SK-N-SH treated with all-trans-retinoic acid at 6 μM for 48 hours (cell line): ENCODE measurements around the gene GHRHR.

ENCODE experiments used
- ARNTL ChIP-seq: fragments of 450-650 bp; formaldehyde crosslinking; IDR thresholded peaks from 2 replicates; pipeline ENCODE4 v1.5.0; 2020; ENCODE audit warnings: low read depth, mild to moderate bottlenecking, moderate library complexity, borderline replicate concordance
- CREB5 ChIP-seq: fragments of 250-450 bp; sonication (Bioruptor Pico); IDR thresholded peaks from 2 replicates; pipeline ENCODE4 v1.5.1; 2020; ENCODE audit warnings: low read depth, mild to moderate bottlenecking, moderate library complexity
- ESRRG ChIP-seq: fragments of 250-450 bp; sonication (Bioruptor Pico); IDR thresholded peaks from 2 replicates; pipeline ENCODE4 v1.6.1; 2021; ENCODE audit warnings: mild to moderate bottlenecking
- GLIS3 ChIP-seq: fragments of 250-450 bp; sonication (Bioruptor Pico); IDR thresholded peaks from 2 replicates; pipeline ENCODE4 v1.5.0; 2020; ENCODE audit warnings: mild to moderate bottlenecking, moderate library complexity
- OSR1 ChIP-seq: fragments of 250-450 bp; sonication (Bioruptor Pico); IDR thresholded peaks from 2 replicates; pipeline ENCODE4 v1.8.0; 2022; ENCODE audit warnings: moderate library complexity, mild to moderate bottlenecking, inconsistent platforms
- PATZ1 ChIP-seq: fragments of 250-450 bp; sonication (Bioruptor Pico); IDR thresholded peaks from 2 replicates; pipeline ENCODE4 v1.8.0; 2020; ENCODE audit warnings: mild to moderate bottlenecking, moderate library complexity, borderline replicate concordance
- POU6F1 ChIP-seq: fragments of 250-450 bp; sonication (Bioruptor Pico); IDR thresholded peaks from 2 replicates; pipeline ENCODE4 v1.8.0; 2021; ENCODE audit warnings: low read depth, mild to moderate bottlenecking, moderate library complexity, borderline replicate concordance
- TCF4 ChIP-seq: fragments of 250-450 bp; sonication (Bioruptor Pico); IDR thresholded peaks from 2 replicates; pipeline ENCODE4 v1.8.0; 2021; ENCODE audit warnings: mild to moderate bottlenecking, moderate library complexity, borderline replicate concordance
- ZNF565 ChIP-seq: fragments of 450-650 bp; formaldehyde crosslinking; conservative IDR thresholded peaks from 2 replicates; pipeline ENCODE4 v1.5.0; 2020; ENCODE audit warnings: low read depth, mild to moderate bottlenecking, moderate library complexity
- ZNF70 ChIP-seq: fragments of 450-650 bp; formaldehyde crosslinking; IDR thresholded peaks from 2 replicates; pipeline ENCODE4 v1.5.0; 2020; ENCODE audit warnings: mild to moderate bottlenecking, moderate library complexity
- ZNF8 ChIP-seq: fragments of 450-650 bp; formaldehyde crosslinking; IDR thresholded peaks from 2 replicates; pipeline ENCODE4 v1.5.0; 2020; ENCODE audit warnings: mild to moderate bottlenecking, moderate library complexity

DNA sequence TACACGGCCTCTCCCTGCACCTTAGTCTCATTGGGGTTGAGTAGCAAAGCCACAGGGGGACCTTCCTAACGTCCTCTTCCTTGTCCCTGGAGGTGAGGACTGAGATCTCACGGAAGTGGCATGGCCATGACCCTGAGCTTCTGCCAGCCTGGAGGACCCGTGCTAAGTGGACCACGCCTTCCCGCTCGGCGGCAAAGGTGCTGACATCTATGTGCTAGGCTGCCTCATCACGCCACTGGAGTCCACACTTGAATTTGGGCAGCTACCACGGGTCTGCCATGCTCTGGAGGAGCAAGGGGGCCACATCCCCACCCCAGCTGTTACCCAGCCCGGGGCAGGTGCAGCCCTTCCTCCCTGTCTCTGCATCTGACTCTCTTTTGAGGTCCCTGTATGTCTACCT is 15.3 kb downstream of the GHRHR start:
- TF ChIP-seq TCF4 (CRISPR knock-in tag) (no peak), CREB5 (no peak), ARNTL (no peak), ZNF8 (CRISPR knock-in tag) (no peak), PATZ1 (CRISPR knock-in tag) (no peak), ESRRG (CRISPR knock-in tag) (no peak), ZNF565 (CRISPR knock-in tag) (no peak), ZNF70 (no peak), GLIS3 (CRISPR knock-in tag) (no peak), POU6F1 (CRISPR knock-in tag) (no peak), OSR1 (CRISPR knock-in tag) (no peak)
